ENCODE results near the gene ACAD9.
"Not testable (repeated sequence)": the region's sequence is repeated elsewhere in the genome, so short reads cannot be mapped to it uniquely, and the experiment has no call there.

DNA sequence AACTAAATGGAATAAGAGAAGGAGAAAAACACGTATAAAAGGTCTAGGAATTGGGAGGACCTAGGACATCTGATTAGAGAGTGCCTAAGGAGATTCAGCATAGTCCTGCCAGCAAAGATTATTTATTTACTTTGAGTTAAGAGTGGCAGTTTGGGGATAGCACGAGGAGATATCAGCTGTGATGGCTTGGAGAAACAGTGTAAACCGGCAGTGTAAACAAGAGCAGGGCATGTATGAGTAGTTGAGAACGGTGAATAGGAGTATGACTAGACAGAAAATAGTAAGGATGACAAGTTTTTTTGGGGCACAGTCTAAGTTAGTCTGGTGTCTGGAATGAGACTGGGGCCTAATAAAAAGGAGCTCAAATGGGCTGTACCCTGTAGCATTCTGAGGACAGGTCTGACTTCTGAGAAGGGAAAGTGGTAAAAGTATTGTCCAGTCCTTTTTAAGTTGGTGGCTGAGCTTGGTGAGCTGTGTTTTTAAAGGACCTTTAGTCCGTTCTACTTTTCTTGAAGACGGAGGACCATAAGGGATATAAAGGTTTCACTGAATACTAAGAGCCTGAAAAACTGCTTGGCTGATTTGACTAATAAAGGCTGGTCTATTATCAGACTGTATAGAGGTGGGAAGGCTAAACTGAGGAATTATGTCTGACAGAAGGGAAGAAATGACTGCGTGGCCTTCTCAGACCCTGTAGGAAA lies 49.3 kb upstream of the ACAD9 start:
- not testable (repeated sequence) for TF ChIP-seq ZNF384 (IDR thresholded peaks at IDR 0.05; ENCODE audit: borderline replicate concordance, low read depth, low read length); TAF1 (IDR thresholded peaks at IDR 0.05; ENCODE audit: borderline replicate concordance, low read depth, low read length); MYC (IDR thresholded peaks at IDR 0.05; ENCODE audit: insufficient read depth, insufficient read length, insufficient replicate concordance, low read length, severe bottlenecking); MYB (IDR thresholded peaks at IDR 0.05; ENCODE audit: borderline replicate concordance, low read depth, low read length); POLR2AphosphoS2 (IDR thresholded peaks at IDR 0.05; ENCODE audit: low read depth, low read length); SREBF1 (IDR thresholded peaks at IDR 0.05; ENCODE audit: low read length); POLR2A (IDR thresholded peaks at IDR 0.05; ENCODE audit: low read depth, low read length); SUZ12 (IDR thresholded peaks at IDR 0.05; ENCODE audit: unreplicated experiment)
- TF ChIP-seq, protein P1, sequence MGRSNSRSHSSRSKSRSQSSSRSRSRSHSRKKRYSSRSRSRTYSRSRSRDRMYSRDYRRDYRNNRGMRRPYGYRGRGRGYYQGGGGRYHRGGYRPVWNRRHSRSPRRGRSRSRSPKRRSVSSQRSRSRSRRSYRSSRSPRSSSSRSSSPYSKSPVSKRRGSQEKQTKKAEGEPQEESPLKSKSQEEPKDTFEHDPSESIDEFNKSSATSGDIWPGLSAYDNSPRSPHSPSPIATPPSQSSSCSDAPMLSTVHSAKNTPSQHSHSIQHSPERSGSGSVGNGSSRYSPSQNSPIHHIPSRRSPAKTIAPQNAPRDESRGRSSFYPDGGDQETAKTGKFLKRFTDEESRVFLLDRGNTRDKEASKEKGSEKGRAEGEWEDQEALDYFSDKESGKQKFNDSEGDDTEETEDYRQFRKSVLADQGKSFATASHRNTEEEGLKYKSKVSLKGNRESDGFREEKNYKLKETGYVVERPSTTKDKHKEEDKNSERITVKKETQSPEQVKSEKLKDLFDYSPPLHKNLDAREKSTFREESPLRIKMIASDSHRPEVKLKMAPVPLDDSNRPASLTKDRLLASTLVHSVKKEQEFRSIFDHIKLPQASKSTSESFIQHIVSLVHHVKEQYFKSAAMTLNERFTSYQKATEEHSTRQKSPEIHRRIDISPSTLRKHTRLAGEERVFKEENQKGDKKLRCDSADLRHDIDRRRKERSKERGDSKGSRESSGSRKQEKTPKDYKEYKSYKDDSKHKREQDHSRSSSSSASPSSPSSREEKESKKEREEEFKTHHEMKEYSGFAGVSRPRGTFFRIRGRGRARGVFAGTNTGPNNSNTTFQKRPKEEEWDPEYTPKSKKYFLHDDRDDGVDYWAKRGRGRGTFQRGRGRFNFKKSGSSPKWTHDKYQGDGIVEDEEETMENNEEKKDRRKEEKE (IDR thresholded peaks at IDR 0.05): not testable (repeated sequence)
- TF ChIP-seq, protein P2, sequence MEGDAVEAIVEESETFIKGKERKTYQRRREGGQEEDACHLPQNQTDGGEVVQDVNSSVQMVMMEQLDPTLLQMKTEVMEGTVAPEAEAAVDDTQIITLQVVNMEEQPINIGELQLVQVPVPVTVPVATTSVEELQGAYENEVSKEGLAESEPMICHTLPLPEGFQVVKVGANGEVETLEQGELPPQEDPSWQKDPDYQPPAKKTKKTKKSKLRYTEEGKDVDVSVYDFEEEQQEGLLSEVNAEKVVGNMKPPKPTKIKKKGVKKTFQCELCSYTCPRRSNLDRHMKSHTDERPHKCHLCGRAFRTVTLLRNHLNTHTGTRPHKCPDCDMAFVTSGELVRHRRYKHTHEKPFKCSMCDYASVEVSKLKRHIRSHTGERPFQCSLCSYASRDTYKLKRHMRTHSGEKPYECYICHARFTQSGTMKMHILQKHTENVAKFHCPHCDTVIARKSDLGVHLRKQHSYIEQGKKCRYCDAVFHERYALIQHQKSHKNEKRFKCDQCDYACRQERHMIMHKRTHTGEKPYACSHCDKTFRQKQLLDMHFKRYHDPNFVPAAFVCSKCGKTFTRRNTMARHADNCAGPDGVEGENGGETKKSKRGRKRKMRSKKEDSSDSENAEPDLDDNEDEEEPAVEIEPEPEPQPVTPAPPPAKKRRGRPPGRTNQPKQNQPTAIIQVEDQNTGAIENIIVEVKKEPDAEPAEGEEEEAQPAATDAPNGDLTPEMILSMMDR (IDR thresholded peaks at IDR 0.05 in 2 of 3, conservative IDR thresholded peaks at IDR 0.05 in 1 of 3; ENCODE audit: control insufficient read depth in 2 of 3, extremely low read depth in 1 of 3, insufficient read depth in 1 of 3, low read depth in 3 of 3, low read length in 3 of 3): not testable (repeated sequence)

All from GM12878 (cell line).